GM23338 (cell line): ENCODE data around the gene BCOR. TPM values are rescaled to one million over a fixed set of nuclear protein-coding genes. Genes with fewer than 3 reads are reported as not detected.

Experiments
- ATAC-seq: fragments of 200-7000 bp; cut with Tn5 transposase; 3 replicates; pipeline ENCODE4 v1.9.1; 2020
- DNase-seq: peaks from one replicate; pipeline ENCODE4 v3.0.0-alpha.2; 2015; ENCODE audit warnings: low spot score
- H2AFZ ChIP-seq: fragments of 200-600 bp; sonication (generic); 2 replicates; pipeline ENCODE4 v1.8.0; 2016; ENCODE audit warnings: antibody characterized with exemption, mild to moderate bottlenecking, moderate library complexity
- H3F3A ChIP-seq: fragments of 200-600 bp; sonication (generic); replicated peaks from 2 replicates; pipeline ENCODE4 v1.8.0; 2017; ENCODE audit warnings: antibody characterized with exemption, mixed run types, low read depth
- H3K27ac ChIP-seq: fragments of 200-600 bp; sonication (generic); 2 replicates; pipeline ENCODE4 v1.6.1; 2016; ENCODE audit warnings: low read depth
- H3K27me3 ChIP-seq: fragments of 200-600 bp; sonication (generic); 2 replicates; pipeline ENCODE4 v1.8.0; 2016; ENCODE audit warnings: mild to moderate bottlenecking, mixed run types, moderate library complexity; ENCODE audit not compliant: insufficient read depth
- H3K36me3 ChIP-seq: fragments of 200-600 bp; sonication (generic); 2 replicates; pipeline ENCODE4 v1.8.0; 2016; ENCODE audit warnings: mild to moderate bottlenecking; ENCODE audit not compliant: insufficient read depth
- H3K4me1 ChIP-seq: fragments of 200-600 bp; sonication (generic); 2 replicates; pipeline ENCODE4 v1.8.0; 2016; ENCODE audit warnings: mild to moderate bottlenecking, moderate library complexity; ENCODE audit not compliant: insufficient read depth
- H3K4me2 ChIP-seq: fragments of 200-600 bp; sonication (generic); 2 replicates; pipeline ENCODE4 v1.7.1; 2017; ENCODE audit warnings: mixed run types
- H3K4me3 ChIP-seq: fragments of 200-600 bp; sonication (generic); 2 replicates; pipeline ENCODE4 v1.6.1; 2016; ENCODE audit warnings: mixed run types
- H3K79me2 ChIP-seq: fragments of 200-600 bp; sonication (generic); replicated peaks from 2 replicates; pipeline ENCODE4 v1.8.0; 2017; ENCODE audit warnings: mild to moderate bottlenecking; ENCODE audit not compliant: insufficient read depth
- H3K9me2 ChIP-seq: fragments of 200-600 bp; sonication (generic); 2 replicates; pipeline ENCODE4 v1.8.0; 2017; ENCODE audit not compliant: insufficient read depth
- H4K20me1 ChIP-seq: fragments of 200-600 bp; sonication (generic); replicated peaks from 2 replicates; pipeline ENCODE4 v1.8.0; 2017; ENCODE audit warnings: mild to moderate bottlenecking; ENCODE audit not compliant: insufficient read depth
- H3K27ac Mint-ChIP-seq: 2 replicates; pipeline ENCODE4 v1.8.0; 2020; ENCODE audit warnings: inconsistent platforms, mild to moderate bottlenecking, moderate library complexity, mixed read lengths
- H3K27me3 Mint-ChIP-seq: 3 replicates; pipeline ENCODE4 v1.8.0; 2022; ENCODE audit warnings: low read depth, mild to moderate bottlenecking, moderate library complexity, mixed read lengths, inconsistent platforms; ENCODE audit not compliant: insufficient read depth, poor library complexity
- H3K36me3 Mint-ChIP-seq: 3 replicates; pipeline ENCODE4 v1.8.0; 2021; ENCODE audit warnings: low read depth, mild to moderate bottlenecking, inconsistent platforms, moderate library complexity, mixed read lengths
- H3K4me1 Mint-ChIP-seq: 3 replicates; pipeline ENCODE4 v1.8.0; 2020; ENCODE audit warnings: mild to moderate bottlenecking, inconsistent platforms, mixed read lengths
- H3K4me3 Mint-ChIP-seq: 3 replicates; pipeline ENCODE4 v1.8.0; 2021; ENCODE audit warnings: moderate library complexity, mild to moderate bottlenecking, inconsistent platforms, mixed read lengths
- H3K9me3 Mint-ChIP-seq: 3 replicates; pipeline ENCODE4 v1.8.0; 2020; ENCODE audit warnings: moderate library complexity, mild to moderate bottlenecking, inconsistent platforms, mixed read lengths
- CREB1 ChIP-seq: fragments of 250-450 bp; sonication (Bioruptor Pico); IDR thresholded peaks from 2 replicates; pipeline ENCODE4 v1.5.0; 2020; ENCODE audit warnings: low read depth, mild to moderate bottlenecking, moderate library complexity
- CTCF ChIP-seq, 2 experiments: fragments of 200-600 bp in 1 of 2; sonication (generic) in 1 of 2; conservative IDR thresholded peaks; 2 replicates each; pipeline versions ENCODE4 v1.5.1 to v1.6.1; 2016 to 2017; ENCODE audit warnings: antibody characterized with exemption in 2 of 2, low read depth in 2 of 2, mild to moderate bottlenecking in 2 of 2, moderate library complexity in 1 of 2
- EZH2 ChIP-seq: fragments of 200-600 bp; sonication (generic); IDR thresholded peaks from one replicate; pipeline ENCODE4 v1.8.0; 2017; ENCODE audit warnings: antibody characterized with exemption, mild to moderate bottlenecking, low read depth; ENCODE audit not compliant: unreplicated experiment
- EZH2phosphoT487 ChIP-seq: fragments of 200-600 bp; sonication (generic); IDR thresholded peaks from one replicate; pipeline ENCODE4 v1.8.1; 2018; ENCODE audit warnings: antibody characterized with exemption; ENCODE audit not compliant: unreplicated experiment
- JUNB ChIP-seq: IDR thresholded peaks from one replicate; pipeline ENCODE4 v1.6.1; 2016; ENCODE audit warnings: antibody characterized with exemption; ENCODE audit not compliant: unreplicated experiment
- NANOG ChIP-seq: IDR thresholded peaks from 2 replicates; pipeline ENCODE4 v1.6.1; 2016; ENCODE audit warnings: antibody characterized with exemption, borderline replicate concordance
- POLR2AphosphoS5 ChIP-seq: IDR thresholded peaks from 2 replicates; pipeline ENCODE4 v1.6.1; 2016; ENCODE audit warnings: antibody characterized with exemption, low read depth
- ZNF331 ChIP-seq: fragments of 250-450 bp; sonication (Bioruptor Pico); IDR thresholded peaks from 2 replicates; pipeline ENCODE4 v1.5.0; 2020; ENCODE audit warnings: low read depth, mild to moderate bottlenecking, moderate library complexity
- polyA plus RNA-seq: library from polyadenylated mRNA; unstranded; fragments of >200 nt; fragmentation: Nextera tagmentation; extraction: Ambion mirVana; gene quantifications from 2 replicates; pipeline ENCODE4 v1.2.1, GENCODE V29; 2016
- total RNA-seq: library from RNA; depleted of rRNA; stranded (reverse); fragments of >200 nt; shearing (Covaris generic); gene quantifications from 2 replicates; pipeline ENCODE4 v1.2.3, GENCODE V29; 2014
- TF ChIP-seq, protein P1 (sequence below): IDR thresholded peaks from one replicate; pipeline ENCODE4 v1.6.1; 2018; ENCODE audit warnings: antibody characterized with exemption; ENCODE audit not compliant: unreplicated experiment

Gene BCOR
- total and polyA plus RNA-seq, 2 experiments from 2014 or later: 25.5 to 60.8 TPM

DNA sequence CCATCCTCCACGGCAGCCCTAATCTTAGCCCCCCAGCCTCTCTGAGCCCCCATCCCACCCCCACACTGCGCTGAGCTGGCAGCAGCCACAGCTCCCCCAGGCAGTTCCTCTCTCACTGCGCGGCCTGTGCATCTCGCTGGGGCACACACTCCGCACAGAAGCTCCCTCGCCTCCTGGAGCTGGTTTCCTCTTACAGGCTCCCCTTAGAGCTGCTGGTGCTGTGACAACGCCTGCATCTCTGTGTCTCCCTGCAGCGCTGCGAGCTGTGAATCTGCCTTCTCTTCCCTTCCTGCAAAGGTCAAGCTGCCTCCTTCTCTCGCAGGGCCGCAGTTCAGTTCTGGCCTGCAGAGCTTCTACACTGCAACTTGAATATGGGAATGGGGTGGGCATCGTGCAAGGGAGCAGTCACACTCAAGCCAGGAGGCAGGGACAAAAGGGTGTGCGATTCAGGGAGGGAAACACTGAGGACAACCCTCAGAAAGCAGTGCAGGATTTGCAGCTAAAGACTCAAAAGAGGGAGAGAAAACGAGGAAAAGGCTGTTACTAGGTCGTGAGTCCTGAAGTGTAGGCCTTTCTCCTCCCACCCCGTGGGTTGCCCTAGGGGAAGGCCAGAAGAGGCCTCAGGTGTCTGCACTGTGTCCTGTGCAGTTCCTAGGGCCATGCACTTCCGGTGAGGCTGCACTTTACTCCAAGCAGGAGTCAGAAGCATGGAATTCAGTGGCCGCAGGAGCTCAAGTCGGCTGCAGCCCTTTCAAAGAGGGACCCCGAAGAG lies 87.0 kb downstream of the BCOR start:
- H3K4me2 ChIP-seq: no peak overlapping the region; the same call in 1 of the 2 replicates
- peaks cover 2% of the 10 kb centered on the region; the same call in 1 of the 3 replicates for H3K9me3 Mint-ChIP-seq
- H3K27me3 Mint-ChIP-seq: peaks cover 67% of the 10 kb centered on the region

DNA sequence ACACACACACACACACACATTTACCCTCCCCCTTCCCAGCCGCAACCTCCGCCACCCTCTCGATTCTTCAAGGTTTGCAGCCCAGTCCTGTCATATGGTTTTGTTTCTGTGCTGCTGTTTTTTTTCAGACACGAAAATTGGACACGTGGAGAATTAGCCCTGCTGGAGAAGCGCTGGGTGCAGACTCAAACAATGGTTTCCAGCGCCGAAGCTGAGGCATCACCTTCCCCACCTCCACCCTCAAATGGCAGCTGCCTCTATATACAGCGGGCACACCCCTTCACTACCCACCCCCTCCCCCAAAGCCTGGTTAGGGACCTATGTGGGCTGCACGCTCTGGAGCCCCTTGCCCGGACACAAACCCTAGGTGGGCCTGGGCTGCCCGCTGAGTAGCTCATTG lies 87.9 kb downstream of the BCOR start:
- Histone ChIP-seq H3K9me2 (no peaks in the 10 kb centered on the region), H3K4me3 (peak overlapping the region; percentile 58; the same call in 1 of the 2 replicates), H3K79me2 (no peaks in the 10 kb centered on the region), H3K27ac (no peak overlapping the region), H3F3A (no peaks in the 10 kb centered on the region), H2AFZ (no peak overlapping the region), H3K4me1 (peaks cover 10% of the 10 kb centered on the region; the same call in 1 of the 2 replicates), H3K27me3 (peaks cover 92% of the 10 kb centered on the region), H3K36me3 (no peaks in the 10 kb centered on the region), H4K20me1 (no peaks in the 10 kb centered on the region), H3K4me2 (peak overlapping the region; percentile 81)
- H3K27me3 Mint-ChIP-seq: peaks cover 70% of the 10 kb centered on the region
- TF ChIP-seq, protein P1, sequence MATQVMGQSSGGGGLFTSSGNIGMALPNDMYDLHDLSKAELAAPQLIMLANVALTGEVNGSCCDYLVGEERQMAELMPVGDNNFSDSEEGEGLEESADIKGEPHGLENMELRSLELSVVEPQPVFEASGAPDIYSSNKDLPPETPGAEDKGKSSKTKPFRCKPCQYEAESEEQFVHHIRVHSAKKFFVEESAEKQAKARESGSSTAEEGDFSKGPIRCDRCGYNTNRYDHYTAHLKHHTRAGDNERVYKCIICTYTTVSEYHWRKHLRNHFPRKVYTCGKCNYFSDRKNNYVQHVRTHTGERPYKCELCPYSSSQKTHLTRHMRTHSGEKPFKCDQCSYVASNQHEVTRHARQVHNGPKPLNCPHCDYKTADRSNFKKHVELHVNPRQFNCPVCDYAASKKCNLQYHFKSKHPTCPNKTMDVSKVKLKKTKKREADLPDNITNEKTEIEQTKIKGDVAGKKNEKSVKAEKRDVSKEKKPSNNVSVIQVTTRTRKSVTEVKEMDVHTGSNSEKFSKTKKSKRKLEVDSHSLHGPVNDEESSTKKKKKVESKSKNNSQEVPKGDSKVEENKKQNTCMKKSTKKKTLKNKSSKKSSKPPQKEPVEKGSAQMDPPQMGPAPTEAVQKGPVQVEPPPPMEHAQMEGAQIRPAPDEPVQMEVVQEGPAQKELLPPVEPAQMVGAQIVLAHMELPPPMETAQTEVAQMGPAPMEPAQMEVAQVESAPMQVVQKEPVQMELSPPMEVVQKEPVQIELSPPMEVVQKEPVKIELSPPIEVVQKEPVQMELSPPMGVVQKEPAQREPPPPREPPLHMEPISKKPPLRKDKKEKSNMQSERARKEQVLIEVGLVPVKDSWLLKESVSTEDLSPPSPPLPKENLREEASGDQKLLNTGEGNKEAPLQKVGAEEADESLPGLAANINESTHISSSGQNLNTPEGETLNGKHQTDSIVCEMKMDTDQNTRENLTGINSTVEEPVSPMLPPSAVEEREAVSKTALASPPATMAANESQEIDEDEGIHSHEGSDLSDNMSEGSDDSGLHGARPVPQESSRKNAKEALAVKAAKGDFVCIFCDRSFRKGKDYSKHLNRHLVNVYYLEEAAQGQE: no peak
- no peak for TF ChIP-seq CREB1
- TF ChIP-seq CTCF (conservative IDR thresholded peaks at IDR 0.05; ENCODE audit: low read depth in 2 of 2): no peak
- no peak for TF ChIP-seq JUNB
- no peak for TF ChIP-seq POLR2AphosphoS5
- no peak for TF ChIP-seq EZH2phosphoT487
- no peak for TF ChIP-seq NANOG
- no peak for TF ChIP-seq ZNF331
- no peak overlapping the region for H3K27ac Mint-ChIP-seq
- H3K36me3 Mint-ChIP-seq: no peaks in the 10 kb centered on the region
- peaks cover 35% of the 10 kb centered on the region for H3K4me1 Mint-ChIP-seq
- DNase-seq (peak; percentile 36), ATAC-seq (no peak)
- peak overlapping the region; percentile 67 for H3K4me3 Mint-ChIP-seq
- H3K9me3 Mint-ChIP-seq: peaks cover 2% of the 10 kb centered on the region; the same call in 1 of the 3 replicates

More for the DNA sequence above, 87.0 kb downstream of the BCOR start:
- no peaks in the 10 kb centered on the region for H3K9me2 ChIP-seq
- peak; percentile 53 for TF ChIP-seq EZH2
- TF ChIP-seq CTCF (conservative IDR thresholded peaks at IDR 0.05; ENCODE audit: low read depth in 2 of 2): no peak
- no peak overlapping the region for H3K4me3 ChIP-seq
- no peak overlapping the region for H2AFZ ChIP-seq
- peaks cover 10% of the 10 kb centered on the region; the same call in 1 of the 2 replicates for H3K4me1 ChIP-seq
- Mint-ChIP-seq H3K36me3 (no peaks in the 10 kb centered on the region), H3K27ac (no peak overlapping the region), H3K4me1 (peaks cover 38% of the 10 kb centered on the region), H3K4me3 (peak overlapping the region; percentile 67; the same call in 2 of the 3 replicates)
- no peak for DNase-seq
- no peaks in the 10 kb centered on the region for H4K20me1 ChIP-seq
- H3K79me2 ChIP-seq: no peaks in the 10 kb centered on the region
- no peak overlapping the region for H3K27ac ChIP-seq
- peaks cover 89% of the 10 kb centered on the region for H3K27me3 ChIP-seq
- H3F3A ChIP-seq: no peaks in the 10 kb centered on the region
- no peaks in the 10 kb centered on the region for H3K36me3 ChIP-seq
- ATAC-seq: peak; percentile 1; the same call in 2 of the 3 replicates
